T-helper 2 cell treated with Interferon-gamma antibody and Interleukin-4, amounts not matched to agents 5 μg/mL and 100 μg/mL, for 36 hours (primary cell): Measurements from ENCODE around the gene YJU2.
"Not testable (repeated sequence)": the region's sequence is repeated elsewhere in the genome, so short reads cannot be mapped to it uniquely, and the experiment has no call there.

Experiments
- DNase-seq: peaks from one replicate; pipeline ENCODE4 v3.0.0; 2021; ENCODE audit warnings: low spot score
- H3K27ac Mint-ChIP-seq: one replicate; pipeline ENCODE4 v1.8.0; 2021; ENCODE audit warnings: mild to moderate bottlenecking, mixed read lengths
- H3K27me3 Mint-ChIP-seq: one replicate; pipeline ENCODE4 v1.8.0; 2021; ENCODE audit warnings: low read depth, mixed read lengths
- H3K36me3 Mint-ChIP-seq: one replicate; pipeline ENCODE4 v1.8.0; 2021; ENCODE audit warnings: low read depth, mixed read lengths
- H3K4me1 Mint-ChIP-seq: one replicate; pipeline ENCODE4 v1.8.0; 2021; ENCODE audit warnings: low read depth, mixed read lengths
- H3K4me3 Mint-ChIP-seq: one replicate; pipeline ENCODE4 v1.8.0; 2022; ENCODE audit warnings: mild to moderate bottlenecking, moderate library complexity, mixed read lengths
- H3K9me3 Mint-ChIP-seq: one replicate; pipeline ENCODE4 v1.8.0; 2021; ENCODE audit warnings: mixed read lengths

Gene YJU2

DNA sequence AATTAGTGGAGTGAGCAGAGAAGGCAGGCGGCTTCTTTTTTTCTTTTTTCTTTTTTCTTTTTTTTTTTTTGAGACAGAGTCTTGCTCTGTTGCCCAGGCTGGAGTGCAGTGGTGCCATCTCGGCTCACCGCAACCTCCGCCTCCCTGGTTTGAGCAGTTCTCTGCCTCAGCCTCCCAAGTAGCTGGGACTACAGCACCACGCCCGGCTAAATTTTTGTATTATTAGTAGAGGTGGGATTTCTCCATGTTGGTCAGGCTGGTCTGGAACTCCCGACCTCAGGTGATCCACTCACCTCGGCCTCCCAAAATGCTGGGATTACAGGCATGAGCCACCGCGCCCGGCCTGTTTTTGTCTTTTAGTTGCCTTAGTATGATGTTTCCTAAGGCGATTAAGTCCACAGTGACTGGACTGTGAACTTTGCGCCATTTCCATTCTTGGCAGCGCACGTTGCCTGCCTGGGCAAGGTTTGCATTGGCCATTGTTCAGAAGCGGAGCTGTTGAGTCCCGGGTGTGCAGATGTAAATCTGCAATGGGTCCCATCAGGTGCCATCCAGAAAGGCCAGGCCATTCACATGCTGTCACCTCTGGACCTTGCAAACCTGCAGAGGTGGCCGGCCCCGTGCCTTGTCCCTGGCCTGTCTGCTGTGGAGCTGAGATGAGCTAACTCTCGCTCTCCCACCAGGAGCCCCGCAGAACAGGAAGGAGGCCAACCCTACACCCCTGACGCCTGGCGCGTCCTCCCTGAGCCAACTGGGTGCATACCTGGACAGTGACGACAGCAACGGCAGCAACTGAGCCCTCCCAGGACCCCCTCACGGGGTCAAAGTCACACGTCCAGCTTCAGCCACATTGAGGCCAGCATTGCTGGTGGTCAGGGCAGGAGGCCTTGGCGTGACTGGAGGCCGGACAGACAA is 21.3 kb downstream of the YJU2 start:
- H3K36me3 Mint-ChIP-seq, result peaks cover 37% of the 10 kb centered on the region
- H3K4me3 Mint-ChIP-seq, result no peak overlapping the region
- no peak overlapping the region for H3K27ac Mint-ChIP-seq

GRCh38 chr19:4268816-4269430 is 22.0 kb downstream of the YJU2 start:
- no peak for DNase-seq
- no peaks in the 10 kb centered on the region for H3K9me3 Mint-ChIP-seq
- peaks cover 34% of the 10 kb centered on the region for H3K36me3 Mint-ChIP-seq
- no peak overlapping the region for H3K4me3 Mint-ChIP-seq
- H3K27me3 Mint-ChIP-seq, result no peaks in the 10 kb centered on the region
- H3K4me1 Mint-ChIP-seq, result peaks cover 6% of the 10 kb centered on the region
- no peak overlapping the region for H3K27ac Mint-ChIP-seq

More for the DNA sequence above, 21.3 kb downstream of the YJU2 start:
- Mint-ChIP-seq H3K4me1 (peaks cover 6% of the 10 kb centered on the region), H3K9me3 (no peaks in the 10 kb centered on the region), H3K27me3 (no peaks in the 10 kb centered on the region)
- DNase-seq, result no peak

- H3K27ac Mint-ChIP-seq, result no peak overlapping the region
- H3K4me3 Mint-ChIP-seq, result no peak overlapping the region
- H3K36me3 Mint-ChIP-seq, result peaks cover 18% of the 10 kb centered on the region
- no peak for DNase-seq
- H3K9me3 Mint-ChIP-seq, result no peaks in the 10 kb centered on the region
- peaks cover 5% of the 10 kb centered on the region for H3K27me3 Mint-ChIP-seq
- H3K4me1 Mint-ChIP-seq, result no peaks in the 10 kb centered on the region
Measured at GRCh38 chr19:4272894-4273293, 26.0 kb downstream of the YJU2 start.

DNA sequence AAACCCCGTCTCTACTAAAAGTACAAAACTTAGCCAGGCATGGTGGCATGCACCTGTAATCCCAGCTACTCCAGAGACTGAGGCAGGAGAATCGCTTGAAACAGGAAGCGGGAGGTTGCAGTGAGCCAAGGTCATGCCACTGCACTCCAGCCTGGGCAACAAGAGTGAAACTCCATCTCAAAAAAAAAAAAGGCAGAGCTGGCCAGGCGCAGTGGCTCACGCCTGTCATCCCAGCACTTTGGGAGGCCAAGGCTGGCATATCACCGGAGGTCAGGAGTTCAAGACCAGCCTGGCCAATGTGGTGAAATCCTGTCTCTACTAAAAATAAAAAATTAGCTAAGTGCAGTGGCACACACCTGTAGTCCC is 27.4 kb downstream of the YJU2 start:
- not testable (repeated sequence) for H3K36me3 Mint-ChIP-seq, DNase-seq, H3K27ac Mint-ChIP-seq, H3K4me3 Mint-ChIP-seq, H3K9me3 Mint-ChIP-seq, H3K4me1 Mint-ChIP-seq
- H3K27me3 Mint-ChIP-seq, result peaks cover 14% of the 10 kb centered on the region

- Mint-ChIP-seq H3K9me3 (no peaks in the 10 kb centered on the region), H3K4me1 (peaks cover 2% of the 10 kb centered on the region), H3K27me3 (peaks cover 29% of the 10 kb centered on the region), H3K27ac (no peak overlapping the region), H3K4me3 (no peak overlapping the region), H3K36me3 (peaks cover under 1% of the 10 kb centered on the region)
- DNase-seq, result no peak
Measured at GRCh38 chr19:4277191-4277696, 30.4 kb downstream of the YJU2 start.

DNA sequence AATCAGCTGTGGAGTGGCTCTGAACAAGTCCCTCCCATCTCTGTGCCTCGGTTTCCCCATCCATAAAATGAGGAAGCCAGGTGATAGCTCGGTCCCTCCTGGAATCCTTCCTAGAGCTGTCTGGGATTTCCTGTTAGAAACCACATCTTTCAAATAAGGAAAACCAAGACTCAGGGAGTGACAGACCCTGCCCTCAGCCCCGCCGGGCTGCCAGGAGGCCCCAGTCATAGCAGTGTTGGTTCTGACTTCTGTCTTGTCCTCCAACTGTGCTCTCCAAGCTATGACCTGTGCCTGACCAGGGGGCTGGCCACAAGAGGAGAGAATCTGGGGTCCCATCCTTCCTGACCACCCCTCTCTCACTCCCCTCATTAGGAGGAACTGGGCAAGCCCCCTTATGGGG is 31.1 kb downstream of the YJU2 start:
- Mint-ChIP-seq H3K4me1 (peaks cover 2% of the 10 kb centered on the region), H3K27me3 (peaks cover 29% of the 10 kb centered on the region), H3K36me3 (no peaks in the 10 kb centered on the region), H3K4me3 (no peak overlapping the region), H3K9me3 (no peaks in the 10 kb centered on the region), H3K27ac (no peak overlapping the region)
- DNase-seq, result no peak

- H3K27me3 Mint-ChIP-seq, result peaks cover 29% of the 10 kb centered on the region
- H3K4me1 Mint-ChIP-seq, result peaks cover 2% of the 10 kb centered on the region
- H3K4me3 Mint-ChIP-seq, result no peak within 1 kb of the TSS
- no peaks in the 10 kb centered on the region for H3K36me3 Mint-ChIP-seq
- DNase-seq, result no peak
- H3K27ac Mint-ChIP-seq, result peak within 1 kb of the TSS; percentile 41
- H3K9me3 Mint-ChIP-seq, result no peaks in the 10 kb centered on the region
Measured at GRCh38 chr19:4278419-4279266, 31.8 kb downstream of the YJU2 start, which contains the start of gene SHD. TSS of gene SHD (plus strand) at chr19:4279266. CDS start at chr19:4280064, 798 bp downstream.

- no peak for DNase-seq
- Mint-ChIP-seq H3K4me3 (no peak overlapping the region), H3K4me1 (peaks cover 2% of the 10 kb centered on the region), H3K9me3 (no peaks in the 10 kb centered on the region), H3K27ac (no peak overlapping the region), H3K36me3 (no peaks in the 10 kb centered on the region), H3K27me3 (peaks cover 29% of the 10 kb centered on the region)
Measured at GRCh38 chr19:4279267-4279529, 32.3 kb downstream of the YJU2 start.

DNA sequence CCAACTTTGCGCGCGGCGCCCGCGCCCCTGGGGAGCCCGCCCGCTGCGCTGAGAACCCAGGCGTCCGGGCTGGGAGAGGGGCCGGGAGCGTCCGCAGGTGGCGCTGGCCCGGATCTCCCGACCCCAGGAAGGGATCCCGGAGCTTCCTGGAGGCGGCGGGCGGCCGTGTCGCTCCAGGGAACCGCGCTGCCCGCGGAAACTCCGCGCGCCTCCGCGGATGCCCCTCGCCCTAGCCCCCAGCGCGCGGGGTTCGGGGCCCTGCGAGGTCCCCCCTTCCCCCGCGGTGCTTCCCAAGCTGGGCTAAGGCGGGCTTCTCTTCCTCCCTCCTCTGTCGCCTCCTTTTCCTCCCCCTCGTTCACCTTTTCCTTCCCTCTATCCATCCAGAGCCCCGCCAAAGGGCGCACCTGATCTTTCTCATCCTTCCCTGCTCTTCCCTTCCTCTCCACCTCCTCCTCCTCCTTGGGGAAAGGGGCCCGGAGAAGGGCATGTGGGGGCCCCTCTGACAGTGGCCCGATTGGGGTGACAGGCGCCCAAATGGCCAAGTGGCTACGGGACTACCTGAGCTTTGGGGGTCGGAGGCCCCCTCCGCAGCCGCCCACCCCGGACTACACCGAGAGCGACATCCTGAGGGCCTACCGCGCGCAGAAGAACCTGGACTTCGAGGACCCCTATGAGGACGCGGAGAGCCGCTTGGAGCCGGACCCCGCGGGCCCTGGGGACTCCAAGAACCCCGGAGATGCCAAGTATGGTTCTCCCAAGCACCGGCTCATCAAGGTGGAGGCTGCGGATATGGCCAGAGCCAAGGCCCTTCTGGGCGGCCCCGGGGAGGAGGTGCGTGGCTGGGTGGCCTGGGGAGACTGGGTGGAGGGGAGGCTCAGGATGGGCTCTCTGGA is 32.9 kb downstream of the YJU2 start:
- H3K36me3 Mint-ChIP-seq, result no peaks in the 10 kb centered on the region
- H3K27ac Mint-ChIP-seq, result peak overlapping the region; percentile 41
- no peaks in the 10 kb centered on the region for H3K9me3 Mint-ChIP-seq
- peaks cover 2% of the 10 kb centered on the region for H3K4me1 Mint-ChIP-seq
- H3K27me3 Mint-ChIP-seq, result peaks cover 29% of the 10 kb centered on the region
- no peak for DNase-seq
- no peak overlapping the region for H3K4me3 Mint-ChIP-seq

DNA sequence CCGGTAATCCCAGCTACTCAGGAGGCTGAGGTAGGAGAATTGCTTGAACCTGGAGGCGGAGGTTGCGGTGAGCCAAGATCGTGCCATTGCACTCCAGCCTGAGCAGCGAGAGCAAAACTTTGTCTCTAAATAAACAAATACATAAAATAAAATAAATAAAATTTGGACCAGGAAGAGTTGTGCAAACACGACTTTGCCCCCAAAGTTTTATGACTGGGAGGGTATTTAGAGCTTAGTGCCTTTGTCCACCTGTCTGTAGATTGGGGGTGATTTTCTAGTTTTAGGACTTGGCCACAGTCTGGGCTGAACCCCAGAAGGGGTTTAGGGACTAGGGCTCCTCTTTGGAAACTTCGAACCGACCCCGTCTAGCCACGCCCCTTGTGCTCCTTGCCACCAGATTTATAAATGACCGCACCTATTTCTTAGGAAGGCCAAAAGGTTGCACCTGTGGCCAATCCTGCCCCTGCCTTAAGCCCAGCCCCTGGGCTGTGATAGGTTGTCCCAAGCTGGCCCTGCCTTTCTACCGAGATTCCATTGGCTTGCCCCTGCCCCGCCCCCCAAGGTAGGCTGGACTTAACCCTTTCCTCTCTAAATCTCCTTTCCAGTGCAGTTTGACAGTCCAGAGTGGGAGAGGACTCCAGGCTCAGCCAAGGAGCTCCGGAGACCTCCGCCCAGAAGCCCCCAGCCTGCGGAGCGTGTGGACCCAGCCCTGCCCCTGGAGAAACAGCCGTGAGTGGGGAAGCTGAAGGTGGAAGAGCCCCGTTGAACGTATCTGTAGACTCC is 37.5 kb downstream of the YJU2 start:
- Mint-ChIP-seq H3K9me3 (no peaks in the 10 kb centered on the region), H3K27ac (no peak overlapping the region), H3K27me3 (peaks cover 15% of the 10 kb centered on the region), H3K4me3 (no peak overlapping the region), H3K36me3 (no peaks in the 10 kb centered on the region), H3K4me1 (peaks cover 2% of the 10 kb centered on the region)
- DNase-seq, result no peak

- Mint-ChIP-seq H3K27me3 (peaks cover 11% of the 10 kb centered on the region), H3K27ac (no peak overlapping the region), H3K4me3 (no peak overlapping the region), H3K9me3 (no peaks in the 10 kb centered on the region), H3K4me1 (no peaks in the 10 kb centered on the region), H3K36me3 (no peaks in the 10 kb centered on the region)
- no peak for DNase-seq
Measured at GRCh38 chr19:4284974-4285373, 38.1 kb downstream of the YJU2 start.

- not testable (repeated sequence) for H3K9me3 Mint-ChIP-seq, DNase-seq, H3K4me3 Mint-ChIP-seq, H3K27me3 Mint-ChIP-seq, H3K27ac Mint-ChIP-seq, H3K36me3 Mint-ChIP-seq, H3K4me1 Mint-ChIP-seq
Measured at GRCh38 chr19:4286141-4286540, 39.3 kb downstream of the YJU2 start.
